Activated naive CD4-positive, alpha-beta T cell treated with anti-CD3 and anti-CD28 coated beads, Interleukin-2, amount 50 U/mL, for 24 hours (primary cell): Measurements from ENCODE around the gene TBC1D2.
A peak's percentile ranks its signal among the peaks of the same experiment; 100 is the strongest.
"Not testable (repeated sequence)": the region's sequence is repeated elsewhere in the genome, so short reads cannot be mapped to it uniquely, and the experiment has no call there.

ENCODE experiments used
- H3K27ac Mint-ChIP-seq: one replicate; pipeline ENCODE4 v1.8.0; 2021; ENCODE audit warnings: mild to moderate bottlenecking, mixed read lengths
- H3K27me3 Mint-ChIP-seq: one replicate; pipeline ENCODE4 v1.8.0; 2021; ENCODE audit warnings: mixed read lengths
- H3K36me3 Mint-ChIP-seq: one replicate; pipeline ENCODE4 v1.8.0; 2021; ENCODE audit warnings: mixed read lengths
- H3K4me1 Mint-ChIP-seq: one replicate; pipeline ENCODE4 v1.8.0; 2021; ENCODE audit warnings: mixed read lengths
- H3K4me3 Mint-ChIP-seq: one replicate; pipeline ENCODE4 v1.8.0; 2021; ENCODE audit warnings: mild to moderate bottlenecking, mixed read lengths
- H3K9me3 Mint-ChIP-seq: one replicate; pipeline ENCODE4 v1.8.0; 2021; ENCODE audit warnings: mixed read lengths

TBC1D2 gene

GRCh38 chr9:98255578-98256296, at the start of gene TBC1D2:
TBC1D2 (minus strand) TSS chr9:98255649; CDS start chr9:98255541, 108 bp downstream.
- H3K4me1 Mint-ChIP-seq, result peaks cover 32% of the 10 kb centered on the region
- H3K4me3 Mint-ChIP-seq, result peak within 1 kb of the TSS; percentile 96
- no peaks in the 10 kb centered on the region for H3K36me3 Mint-ChIP-seq
- H3K27ac Mint-ChIP-seq, result peak within 1 kb of the TSS; percentile 97
- no peaks in the 10 kb centered on the region for H3K27me3 Mint-ChIP-seq
- no peaks in the 10 kb centered on the region for H3K9me3 Mint-ChIP-seq

- no peaks in the 10 kb centered on the region for H3K36me3 Mint-ChIP-seq
- no peaks in the 10 kb centered on the region for H3K9me3 Mint-ChIP-seq
- H3K27me3 Mint-ChIP-seq, result no peaks in the 10 kb centered on the region
- no peaks in the 10 kb centered on the region for H3K4me1 Mint-ChIP-seq
- H3K4me3 Mint-ChIP-seq, result no peak overlapping the region
- H3K27ac Mint-ChIP-seq, result no peak overlapping the region
Measured at GRCh38 chr9:98304381-98304780, 48.9 kb upstream of the TBC1D2 start.

GRCh38 chr9:98303633-98304125, 48.2 kb upstream of the TBC1D2 start:
- no peak overlapping the region for H3K4me3 Mint-ChIP-seq
- no peaks in the 10 kb centered on the region for H3K36me3 Mint-ChIP-seq
- H3K9me3 Mint-ChIP-seq, result no peaks in the 10 kb centered on the region
- no peaks in the 10 kb centered on the region for H3K27me3 Mint-ChIP-seq
- H3K27ac Mint-ChIP-seq, result no peak overlapping the region
- no peaks in the 10 kb centered on the region for H3K4me1 Mint-ChIP-seq

GRCh38 chr9:98302938-98303632, 47.6 kb upstream of the TBC1D2 start:
- no peaks in the 10 kb centered on the region for H3K36me3 Mint-ChIP-seq
- no peaks in the 10 kb centered on the region for H3K4me1 Mint-ChIP-seq
- H3K4me3 Mint-ChIP-seq, result no peak overlapping the region

GRCh38 chr9:98302150-98302549, 46.7 kb upstream of the TBC1D2 start:
- Mint-ChIP-seq H3K36me3 (no peaks in the 10 kb centered on the region), H3K27ac (no peak overlapping the region), H3K27me3 (no peaks in the 10 kb centered on the region), H3K4me1 (no peaks in the 10 kb centered on the region), H3K4me3 (no peak overlapping the region), H3K9me3 (no peaks in the 10 kb centered on the region)

More at GRCh38 chr9:98302938-98303632, 47.6 kb upstream of the TBC1D2 start:
- no peaks in the 10 kb centered on the region for H3K9me3 Mint-ChIP-seq
- no peak overlapping the region for H3K27ac Mint-ChIP-seq
- H3K27me3 Mint-ChIP-seq, result no peaks in the 10 kb centered on the region

- H3K9me3 Mint-ChIP-seq, result no peaks in the 10 kb centered on the region
- H3K27ac Mint-ChIP-seq, result no peak overlapping the region
- H3K36me3 Mint-ChIP-seq, result no peaks in the 10 kb centered on the region
- H3K27me3 Mint-ChIP-seq, result no peaks in the 10 kb centered on the region
- H3K4me1 Mint-ChIP-seq, result no peaks in the 10 kb centered on the region
- no peak overlapping the region for H3K4me3 Mint-ChIP-seq
Measured at GRCh38 chr9:98300611-98301010, 45.2 kb upstream of the TBC1D2 start.

GRCh38 chr9:98298476-98298875, 43.0 kb upstream of the TBC1D2 start:
- H3K27ac Mint-ChIP-seq, result no peak overlapping the region
- no peaks in the 10 kb centered on the region for H3K4me1 Mint-ChIP-seq
- H3K36me3 Mint-ChIP-seq, result no peaks in the 10 kb centered on the region
- no peaks in the 10 kb centered on the region for H3K27me3 Mint-ChIP-seq
- H3K4me3 Mint-ChIP-seq, result no peak overlapping the region
- H3K9me3 Mint-ChIP-seq, result no peaks in the 10 kb centered on the region

GRCh38 chr9:98295824-98296223, 40.4 kb upstream of the TBC1D2 start:
- H3K27ac Mint-ChIP-seq, result no peak overlapping the region
- H3K27me3 Mint-ChIP-seq, result no peaks in the 10 kb centered on the region
- H3K9me3 Mint-ChIP-seq, result no peaks in the 10 kb centered on the region
- H3K4me3 Mint-ChIP-seq, result no peak overlapping the region
- H3K36me3 Mint-ChIP-seq, result no peaks in the 10 kb centered on the region
- no peaks in the 10 kb centered on the region for H3K4me1 Mint-ChIP-seq

GRCh38 chr9:98291820-98292219, 36.4 kb upstream of the TBC1D2 start:
- no peak overlapping the region for H3K27ac Mint-ChIP-seq

GRCh38 chr9:98290411-98290810, 35.0 kb upstream of the TBC1D2 start:
- no peak overlapping the region for H3K27ac Mint-ChIP-seq
- H3K4me1 Mint-ChIP-seq, result no peaks in the 10 kb centered on the region
- H3K27me3 Mint-ChIP-seq, result no peaks in the 10 kb centered on the region
- H3K9me3 Mint-ChIP-seq, result no peaks in the 10 kb centered on the region
- H3K4me3 Mint-ChIP-seq, result no peak overlapping the region
- H3K36me3 Mint-ChIP-seq, result no peaks in the 10 kb centered on the region

More at GRCh38 chr9:98291820-98292219, 36.4 kb upstream of the TBC1D2 start:
- H3K36me3 Mint-ChIP-seq, result no peaks in the 10 kb centered on the region
- no peaks in the 10 kb centered on the region for H3K9me3 Mint-ChIP-seq
- H3K4me3 Mint-ChIP-seq, result no peak overlapping the region
- no peaks in the 10 kb centered on the region for H3K27me3 Mint-ChIP-seq
- no peaks in the 10 kb centered on the region for H3K4me1 Mint-ChIP-seq

GRCh38 chr9:98289614-98290201, 34.3 kb upstream of the TBC1D2 start:
- H3K27ac Mint-ChIP-seq, result no peak overlapping the region
- no peak overlapping the region for H3K4me3 Mint-ChIP-seq
- H3K4me1 Mint-ChIP-seq, result no peaks in the 10 kb centered on the region
- H3K9me3 Mint-ChIP-seq, result no peaks in the 10 kb centered on the region
- H3K27me3 Mint-ChIP-seq, result no peaks in the 10 kb centered on the region
- H3K36me3 Mint-ChIP-seq, result no peaks in the 10 kb centered on the region

GRCh38 chr9:98288881-98289280, 33.4 kb upstream of the TBC1D2 start:
- Mint-ChIP-seq H3K4me1 (no peaks in the 10 kb centered on the region), H3K27ac (no peak overlapping the region), H3K27me3 (no peaks in the 10 kb centered on the region), H3K4me3 (no peak overlapping the region), H3K36me3 (no peaks in the 10 kb centered on the region), H3K9me3 (no peaks in the 10 kb centered on the region)

GRCh38 chr9:98287384-98287783, 31.9 kb upstream of the TBC1D2 start:
- Mint-ChIP-seq H3K9me3 (no peaks in the 10 kb centered on the region), H3K27ac (no peak overlapping the region), H3K36me3 (no peaks in the 10 kb centered on the region), H3K4me3 (no peak overlapping the region), H3K4me1 (no peaks in the 10 kb centered on the region), H3K27me3 (peaks cover 2% of the 10 kb centered on the region)

- Mint-ChIP-seq H3K27ac (no peak overlapping the region), H3K4me1 (no peaks in the 10 kb centered on the region), H3K27me3 (peaks cover 2% of the 10 kb centered on the region), H3K4me3 (no peak overlapping the region), H3K36me3 (no peaks in the 10 kb centered on the region), H3K9me3 (no peaks in the 10 kb centered on the region)
Measured at GRCh38 chr9:98285446-98285845, 30.0 kb upstream of the TBC1D2 start.

- H3K36me3 Mint-ChIP-seq, result no peaks in the 10 kb centered on the region
- H3K4me1 Mint-ChIP-seq, result no peaks in the 10 kb centered on the region
- peaks cover 2% of the 10 kb centered on the region for H3K27me3 Mint-ChIP-seq
- no peak overlapping the region for H3K4me3 Mint-ChIP-seq
- no peak overlapping the region for H3K27ac Mint-ChIP-seq
- no peaks in the 10 kb centered on the region for H3K9me3 Mint-ChIP-seq
Measured at GRCh38 chr9:98284754-98285153, 29.3 kb upstream of the TBC1D2 start.

- not testable (repeated sequence) for H3K4me3 Mint-ChIP-seq, H3K36me3 Mint-ChIP-seq, H3K4me1 Mint-ChIP-seq, H3K27me3 Mint-ChIP-seq, H3K9me3 Mint-ChIP-seq
- H3K27ac Mint-ChIP-seq, result peak overlapping the region; percentile 32
Measured at GRCh38 chr9:98283143-98283542, 27.7 kb upstream of the TBC1D2 start.
